Neutrophil (primary cell): ENCODE data around the gene RPS6KB2.

Source experiments
- H3K27ac ChIP-seq: fragments of 200-600 bp; sonication (generic); 2 replicates; pipeline ENCODE4 v1.5.1; 2016; ENCODE audit warnings: mild to moderate bottlenecking, moderate library complexity
- H3K27me3 ChIP-seq: fragments of 200-600 bp; sonication (generic); 2 replicates; pipeline ENCODE4 v1.6.0; 2016; ENCODE audit warnings: mild to moderate bottlenecking
- H3K36me3 ChIP-seq: fragments of 200-600 bp; sonication (generic); 2 replicates; pipeline ENCODE4 v1.5.1; 2017
- H3K4me1 ChIP-seq, 2 experiments: fragments of 200-600 bp in 1 of 2; sonication (generic) in 1 of 2; 1 replicate in 1 of 2; 2 replicates in 1 of 2; pipeline versions ENCODE4 v1.5.1 to v1.6.1; 2013 to 2016; ENCODE audit warnings: low read depth in 1 of 2, low read length in 1 of 2, mild to moderate bottlenecking in 1 of 2, moderate library complexity in 1 of 2; ENCODE audit not compliant: control insufficient read depth in 1 of 2, insufficient read depth in 1 of 2
- H3K4me3 ChIP-seq, 2 experiments: fragments of 200-600 bp in 1 of 2; sonication (generic) in 1 of 2; 1 replicate in 1 of 2; 2 replicates in 1 of 2; pipeline ENCODE4 v1.5.1; 2013 to 2016; ENCODE audit warnings: low read depth in 1 of 2, low read length in 1 of 2, mild to moderate bottlenecking in 1 of 2, moderate library complexity in 1 of 2
- H3K9me3 ChIP-seq: fragments of 200-600 bp; sonication (generic); 2 replicates; pipeline ENCODE4 v1.5.1; 2016
- TF ChIP-seq, protein P1 (sequence below): fragments of 200-600 bp; sonication (generic); IDR thresholded peaks from 2 replicates; pipeline ENCODE4 v1.5.1; 2016; ENCODE audit warnings: antibody characterized with exemption

RPS6KB2 gene

DNA sequence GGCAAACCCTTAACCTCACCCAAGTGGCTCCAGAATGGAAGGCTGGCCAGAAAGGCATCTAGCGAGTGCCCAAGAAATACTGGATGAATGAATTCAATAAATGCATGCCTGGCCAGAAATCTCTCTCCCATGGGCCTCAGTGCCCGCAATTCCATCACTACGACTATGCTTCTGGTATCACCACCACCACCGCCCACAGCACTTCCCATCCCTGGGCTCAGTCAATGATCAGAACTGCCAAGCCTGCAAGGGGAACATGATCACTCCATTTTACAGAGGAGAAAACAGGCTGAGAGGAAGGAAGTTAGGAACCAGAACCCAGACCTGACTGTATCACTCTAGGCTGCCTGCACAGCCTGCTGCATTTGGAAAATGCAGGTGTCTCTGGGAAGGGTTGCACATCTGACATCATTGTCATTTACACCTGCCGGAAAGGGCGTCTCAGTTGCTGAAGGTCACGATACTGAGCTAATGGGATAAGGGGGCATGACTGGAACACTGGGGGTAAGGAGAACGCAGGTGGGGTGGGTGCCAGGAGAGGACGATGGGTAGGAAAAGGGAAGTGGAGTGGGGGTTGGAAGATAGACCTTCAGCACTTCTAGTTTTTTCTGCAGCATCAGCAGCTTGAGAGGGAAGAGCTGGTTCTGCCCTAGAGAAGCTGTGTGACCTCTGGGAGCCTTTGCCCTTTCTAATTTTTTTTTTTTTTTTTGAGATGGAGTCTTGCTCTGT, 21.0 kb downstream of the RPS6KB2 start:
- Histone ChIP-seq H3K4me3 (no peak overlapping the region), H3K27me3 (no peaks in the 10 kb centered on the region), H3K27ac (peak overlapping the region; percentile 54), H3K9me3 (no peaks in the 10 kb centered on the region), H3K4me1 (peaks cover 2 to 9% of the 10 kb centered on the region in 2 experiments), H3K36me3 (no peaks in the 10 kb centered on the region)
- TF ChIP-seq, protein P1, sequence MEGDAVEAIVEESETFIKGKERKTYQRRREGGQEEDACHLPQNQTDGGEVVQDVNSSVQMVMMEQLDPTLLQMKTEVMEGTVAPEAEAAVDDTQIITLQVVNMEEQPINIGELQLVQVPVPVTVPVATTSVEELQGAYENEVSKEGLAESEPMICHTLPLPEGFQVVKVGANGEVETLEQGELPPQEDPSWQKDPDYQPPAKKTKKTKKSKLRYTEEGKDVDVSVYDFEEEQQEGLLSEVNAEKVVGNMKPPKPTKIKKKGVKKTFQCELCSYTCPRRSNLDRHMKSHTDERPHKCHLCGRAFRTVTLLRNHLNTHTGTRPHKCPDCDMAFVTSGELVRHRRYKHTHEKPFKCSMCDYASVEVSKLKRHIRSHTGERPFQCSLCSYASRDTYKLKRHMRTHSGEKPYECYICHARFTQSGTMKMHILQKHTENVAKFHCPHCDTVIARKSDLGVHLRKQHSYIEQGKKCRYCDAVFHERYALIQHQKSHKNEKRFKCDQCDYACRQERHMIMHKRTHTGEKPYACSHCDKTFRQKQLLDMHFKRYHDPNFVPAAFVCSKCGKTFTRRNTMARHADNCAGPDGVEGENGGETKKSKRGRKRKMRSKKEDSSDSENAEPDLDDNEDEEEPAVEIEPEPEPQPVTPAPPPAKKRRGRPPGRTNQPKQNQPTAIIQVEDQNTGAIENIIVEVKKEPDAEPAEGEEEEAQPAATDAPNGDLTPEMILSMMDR, result no peak

DNA sequence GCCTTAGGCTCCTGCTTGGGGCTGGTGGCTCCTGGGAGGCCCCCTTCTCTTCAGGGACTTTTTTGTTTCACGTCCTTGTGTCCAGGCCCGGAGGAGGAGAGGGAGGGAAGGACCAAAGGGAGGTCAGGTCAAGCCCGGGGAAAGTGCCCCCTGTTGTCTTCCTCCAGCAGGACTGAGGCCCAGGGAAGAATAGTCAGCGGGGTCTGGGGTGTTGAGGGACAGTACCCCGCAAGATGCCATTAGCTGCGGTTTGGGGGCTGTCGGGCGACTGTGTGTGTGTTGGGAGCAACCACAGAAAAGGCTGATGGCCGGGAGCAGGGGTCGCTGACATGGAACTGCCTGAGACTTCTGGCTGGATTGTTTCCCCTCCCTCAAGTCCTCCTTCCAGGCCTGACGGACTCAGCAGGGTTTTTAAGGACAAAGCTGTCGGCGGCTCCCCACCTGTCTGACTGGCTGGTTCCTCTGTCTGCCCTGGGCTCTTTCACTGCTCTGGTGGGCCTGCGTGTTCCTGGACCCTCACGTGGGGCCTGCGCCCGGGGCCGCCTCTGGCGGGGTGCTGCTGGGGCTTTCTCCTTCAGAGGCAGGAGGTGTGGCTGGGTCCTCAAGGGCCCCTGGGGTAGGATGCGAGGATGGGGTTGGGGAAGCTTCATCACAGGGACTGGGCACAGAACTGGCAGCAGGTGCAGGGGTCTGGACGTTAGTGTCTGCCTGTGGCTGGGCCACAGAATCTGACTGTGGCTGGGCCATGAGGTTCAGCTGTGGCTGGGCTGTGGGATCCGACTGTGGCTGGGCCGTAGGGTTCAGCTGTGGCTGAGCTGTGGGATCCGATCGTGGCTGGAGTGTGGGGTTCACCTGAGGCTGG, 22.7 kb downstream of the RPS6KB2 start:
- Histone ChIP-seq H3K27ac (no peak overlapping the region), H3K27me3 (no peaks in the 10 kb centered on the region), H3K9me3 (no peaks in the 10 kb centered on the region), H3K4me1 (peaks cover 0 to 6% of the 10 kb centered on the region in 2 experiments), H3K36me3 (no peaks in the 10 kb centered on the region), H3K4me3 (no peak overlapping the region)
- TF ChIP-seq, protein P1, result no peak

DNA sequence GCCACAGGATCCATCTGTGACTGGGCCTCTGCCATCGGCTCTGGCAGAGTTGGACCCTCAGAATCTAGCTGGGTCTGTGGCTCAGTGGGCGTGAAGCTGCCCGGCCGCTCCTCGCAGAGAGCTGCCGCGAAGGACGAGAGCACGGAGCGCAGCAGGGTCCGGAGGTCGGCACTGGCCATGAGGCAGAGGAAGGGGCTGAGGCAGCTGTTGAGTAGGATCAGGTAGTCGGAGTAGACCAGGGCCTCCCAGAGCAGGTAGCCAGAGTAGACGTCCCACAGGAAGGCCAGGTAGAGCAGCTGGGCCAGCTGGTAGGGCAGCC, 23.3 kb downstream of the RPS6KB2 start:
- Histone ChIP-seq H3K27ac (no peak overlapping the region), H3K27me3 (no peaks in the 10 kb centered on the region), H3K4me1 (peaks cover 0 to 6% of the 10 kb centered on the region in 2 experiments), H3K9me3 (no peaks in the 10 kb centered on the region), H3K4me3 (no peak overlapping the region), H3K36me3 (no peaks in the 10 kb centered on the region)
- TF ChIP-seq, protein P1, result no peak

DNA sequence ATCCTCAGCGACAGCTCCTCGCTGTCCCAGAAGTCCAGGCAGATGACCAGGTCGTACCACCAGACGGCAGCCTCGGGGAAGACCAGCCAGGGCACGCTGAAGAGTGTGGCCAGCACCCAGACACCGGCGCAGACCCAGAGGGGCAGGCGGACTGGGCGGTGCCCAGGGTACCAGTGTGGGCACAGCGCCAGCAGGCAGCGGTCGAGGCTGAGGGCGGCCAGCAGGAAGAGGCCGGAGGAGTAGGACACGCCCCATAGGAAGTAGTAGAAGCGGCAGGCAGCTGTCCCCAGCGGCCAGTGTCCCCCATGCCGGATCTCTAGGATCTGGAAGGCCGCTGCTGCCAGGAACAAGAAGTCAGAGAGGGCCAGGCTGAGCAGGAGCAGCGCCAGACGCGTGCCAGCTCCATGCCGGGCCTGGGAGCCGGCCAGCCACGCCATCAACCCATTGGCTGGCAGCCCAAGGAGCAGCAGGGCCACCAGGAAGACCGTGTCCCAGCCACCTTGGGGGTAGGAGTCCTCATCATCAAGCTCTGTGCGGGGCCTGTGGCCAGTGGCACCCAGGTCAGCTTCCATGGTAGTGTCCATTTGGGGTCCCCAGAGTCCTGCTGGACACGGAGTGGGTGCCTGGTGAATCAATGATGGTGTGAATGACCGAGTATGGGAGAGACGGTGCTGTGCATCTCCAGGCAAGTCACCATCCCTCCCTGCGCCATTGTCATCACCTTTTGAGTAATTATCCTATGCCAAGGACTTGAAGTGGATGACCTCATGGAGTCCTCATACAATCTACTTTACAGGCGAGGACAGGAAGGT, 24.1 kb downstream of the RPS6KB2 start, which contains the start of gene GPR152:
TSS of gene GPR152 (minus strand) at position 589 of the 812 bp plus-strand sequence. CDS start at position 584, 5 bp downstream.
- Histone ChIP-seq H3K4me3 (no peak within 1 kb of the TSS), H3K27me3 (no peaks in the 10 kb centered on the region), H3K36me3 (no peaks in the 10 kb centered on the region), H3K27ac (no peak within 1 kb of the TSS), H3K9me3 (no peaks in the 10 kb centered on the region), H3K4me1 (peaks cover 0 to 6% of the 10 kb centered on the region in 2 experiments)
- TF ChIP-seq, protein P1, result no peak
